Thyroid gland (tissue), 4 donors: Measurements from ENCODE around the gene ST14. TPM values are rescaled to one million over a fixed set of nuclear protein-coding genes. Genes with fewer than 3 reads are reported as not detected.

Source experiments
- DNase-seq, 2 donors: peaks; one replicate each; pipeline ENCODE4 v3.0.0-alpha.2; 2019
- H3K27ac ChIP-seq, 3 donors: fragments of 200-600 bp; sonication (generic); 1 replicate in 2 of 3; 2 replicates in 1 of 3; pipeline ENCODE4 v1.5.1; 2016 to 2019; ENCODE audit warnings: mild to moderate bottlenecking in 1 of 3, moderate library complexity in 1 of 3
- H3K27me3 ChIP-seq: fragments of 200-600 bp; sonication (generic); one replicate; pipeline ENCODE4 v1.5.1; 2019
- H3K36me3 ChIP-seq, 2 donors: fragments of 200-600 bp; sonication (generic); one replicate each; pipeline ENCODE4 v1.5.1; 2016 to 2019
- H3K4me1 ChIP-seq, 2 donors: fragments of 200-600 bp; sonication (generic); one replicate each; pipeline ENCODE4 v1.5.1; 2017 to 2019
- H3K4me3 ChIP-seq, 3 donors: fragments of 200-600 bp; sonication (generic); replicated peaks in 1 of 3; 1 replicate in 2 of 3; 2 replicates in 1 of 3; pipeline ENCODE4 v1.5.1; 2016; ENCODE audit warnings: mild to moderate bottlenecking in 1 of 3
- H3K9me3 ChIP-seq: fragments of 200-600 bp; sonication (generic); one replicate; pipeline ENCODE4 v1.5.1; 2017
- POLR2A ChIP-seq, 2 donors: fragments of 450-650 bp; IDR thresholded peaks; one replicate each; pipeline ENCODE4 v1.6.1; 2017; ENCODE audit warnings: antibody characterized with exemption in 2 of 2, mild to moderate bottlenecking in 2 of 2, moderate library complexity in 1 of 2
- WGBS, 2 donors: methylation state at CpG; one replicate each; pipeline ENCODE4 v1.1.5; 2017; 5-methylcytosine and 5-hydroxymethylcytosine counted together
- intact Hi-C: fragments of 100-400 bp; cut with DNase I; formaldehyde crosslinking; loops from one replicate; pipeline ENCODE4 v1.15.1; 2023
- total RNA-seq, 4 donors: library from RNA; depleted of rRNA; stranded (reverse); fragments of >200 nt; gene quantifications; one replicate each; pipeline ENCODE4 v1.2.3, GENCODE V29; 2016
- TF ChIP-seq, protein P1 (sequence below), 6 experiments: fragments of 200-600 bp in 3 of 6; fragments of 450-650 bp in 3 of 6; sonication (generic) in 3 of 6; IDR thresholded peaks; one replicate each; pipeline ENCODE4 v1.5.1; 2016 to 2019; ENCODE audit warnings: antibody characterized with exemption in 6 of 6, mild to moderate bottlenecking in 2 of 6, inconsistent platforms in 1 of 6, moderate library complexity in 1 of 6

ST14 gene
- total RNA-seq, 4 donors from 2014 or later: 53.3 to 102 (median 90.7) TPM

DNA sequence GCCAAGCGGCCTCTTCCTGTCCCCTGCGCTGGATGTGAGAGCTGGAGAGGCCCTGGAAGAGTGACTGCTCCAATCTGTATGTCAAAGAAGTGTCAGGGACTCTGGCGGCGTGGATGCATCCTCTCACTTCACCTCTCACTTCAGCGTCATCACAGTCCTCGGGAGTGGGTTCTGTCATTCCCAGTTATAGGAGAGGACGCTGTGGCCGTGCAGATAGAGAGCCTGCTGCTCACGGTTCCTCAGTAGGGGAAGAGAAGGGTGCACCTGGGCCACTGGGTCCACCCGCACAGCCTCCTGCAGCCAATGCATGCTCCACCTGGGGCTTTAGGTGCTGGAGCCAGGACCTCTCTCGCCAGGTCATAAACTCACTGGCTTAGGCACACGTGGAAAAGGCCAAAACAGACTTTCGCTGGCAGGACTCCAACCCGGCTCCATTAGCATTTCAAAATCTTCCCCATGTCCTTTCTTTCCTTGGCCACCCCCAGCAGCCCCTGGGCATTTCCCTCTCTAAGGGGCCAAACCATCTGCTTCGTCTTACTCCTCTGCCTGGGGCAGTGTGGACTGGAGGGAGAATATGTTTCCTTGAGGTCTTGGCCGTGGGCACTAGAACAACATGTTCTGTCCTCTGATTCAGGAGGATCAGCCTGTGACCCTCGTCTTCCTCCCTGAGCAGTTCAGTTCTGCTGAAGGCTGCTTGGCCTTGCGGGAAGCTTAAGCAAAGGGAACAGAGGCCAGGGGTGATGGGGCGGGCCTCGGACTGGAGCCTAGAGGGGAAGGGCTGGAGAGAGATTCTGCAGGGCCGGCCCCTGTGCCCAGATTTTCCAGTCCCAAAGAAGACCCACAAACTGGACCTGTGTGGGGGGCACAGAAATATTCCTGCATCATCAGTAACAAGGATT is 57.8 kb downstream of the ST14 start:
- intact Hi-C loops: loop anchor here (10.0 kb wide), 1 partner anchor 207 kb away; the partner anchor contains the start of gene ADAMTS8
- Histone ChIP-seq H3K4me3 (no peak overlapping the region), H3K27ac (no peak overlapping the region), H3K27me3 (no peaks in the 10 kb centered on the region), H3K36me3 (no peaks in the 10 kb centered on the region), H3K4me1 (peaks cover 0 to 4% of the 10 kb centered on the region in 2 donors), H3K9me3 (no peaks in the 10 kb centered on the region)
- 79 to 82% methylated on average over 17 to 21 of the region's 21 CpGs for WGBS, 2 donors
- DNase-seq: no peak
- no peak for TF ChIP-seq POLR2A (IDR thresholded peaks at IDR 0.05)
- TF ChIP-seq, protein P1, sequence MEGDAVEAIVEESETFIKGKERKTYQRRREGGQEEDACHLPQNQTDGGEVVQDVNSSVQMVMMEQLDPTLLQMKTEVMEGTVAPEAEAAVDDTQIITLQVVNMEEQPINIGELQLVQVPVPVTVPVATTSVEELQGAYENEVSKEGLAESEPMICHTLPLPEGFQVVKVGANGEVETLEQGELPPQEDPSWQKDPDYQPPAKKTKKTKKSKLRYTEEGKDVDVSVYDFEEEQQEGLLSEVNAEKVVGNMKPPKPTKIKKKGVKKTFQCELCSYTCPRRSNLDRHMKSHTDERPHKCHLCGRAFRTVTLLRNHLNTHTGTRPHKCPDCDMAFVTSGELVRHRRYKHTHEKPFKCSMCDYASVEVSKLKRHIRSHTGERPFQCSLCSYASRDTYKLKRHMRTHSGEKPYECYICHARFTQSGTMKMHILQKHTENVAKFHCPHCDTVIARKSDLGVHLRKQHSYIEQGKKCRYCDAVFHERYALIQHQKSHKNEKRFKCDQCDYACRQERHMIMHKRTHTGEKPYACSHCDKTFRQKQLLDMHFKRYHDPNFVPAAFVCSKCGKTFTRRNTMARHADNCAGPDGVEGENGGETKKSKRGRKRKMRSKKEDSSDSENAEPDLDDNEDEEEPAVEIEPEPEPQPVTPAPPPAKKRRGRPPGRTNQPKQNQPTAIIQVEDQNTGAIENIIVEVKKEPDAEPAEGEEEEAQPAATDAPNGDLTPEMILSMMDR (IDR thresholded peaks at IDR 0.05): no peak

DNA sequence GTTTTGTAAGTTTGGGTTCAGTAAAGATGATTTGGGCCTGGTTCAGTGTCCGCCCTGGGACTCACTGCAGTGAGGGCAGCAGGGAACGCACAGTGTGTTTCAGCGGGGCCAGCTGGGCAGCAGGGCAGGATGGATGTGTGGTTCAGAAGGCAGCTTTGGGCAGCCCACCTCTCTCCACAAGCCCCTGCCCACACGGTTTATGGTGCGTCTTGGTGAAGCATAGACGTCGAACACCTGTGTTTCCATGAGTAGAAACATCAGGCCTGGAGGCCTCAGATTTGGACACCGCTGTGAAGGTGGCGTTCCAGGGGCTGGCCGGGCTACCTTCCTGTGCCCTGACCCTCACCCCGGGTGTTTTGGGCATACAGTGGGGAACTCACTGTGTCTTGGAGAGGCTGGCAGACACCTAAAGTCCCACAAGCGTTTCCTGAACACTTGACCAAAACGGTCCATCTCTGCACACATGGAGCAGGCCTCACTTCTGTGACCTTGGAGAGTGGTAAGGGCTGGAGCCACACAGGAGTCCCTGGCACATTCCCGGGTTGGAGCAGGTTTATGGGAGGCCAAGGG is 59.0 kb downstream of the ST14 start:
- H3K27ac ChIP-seq: no peak overlapping the region
- peaks cover 0 to 2% of the 10 kb centered on the region in 2 donors for H3K4me1 ChIP-seq
- no peaks in the 10 kb centered on the region for H3K36me3 ChIP-seq
- TF ChIP-seq POLR2A (IDR thresholded peaks at IDR 0.05): no peak
- TF ChIP-seq, protein P1 (IDR thresholded peaks at IDR 0.05): no peak
- intact Hi-C loops: loop anchor here (10.0 kb wide), 1 partner anchor 206 kb away; the partner anchor contains the start of gene ADAMTS8
- 91 to 94% methylated on average over 10 to 13 of the region's 14 CpGs for WGBS, 2 donors
- H3K4me3 ChIP-seq: no peak overlapping the region
- DNase-seq: no peak
- H3K9me3 ChIP-seq: no peaks in the 10 kb centered on the region
- H3K27me3 ChIP-seq: no peaks in the 10 kb centered on the region

DNA sequence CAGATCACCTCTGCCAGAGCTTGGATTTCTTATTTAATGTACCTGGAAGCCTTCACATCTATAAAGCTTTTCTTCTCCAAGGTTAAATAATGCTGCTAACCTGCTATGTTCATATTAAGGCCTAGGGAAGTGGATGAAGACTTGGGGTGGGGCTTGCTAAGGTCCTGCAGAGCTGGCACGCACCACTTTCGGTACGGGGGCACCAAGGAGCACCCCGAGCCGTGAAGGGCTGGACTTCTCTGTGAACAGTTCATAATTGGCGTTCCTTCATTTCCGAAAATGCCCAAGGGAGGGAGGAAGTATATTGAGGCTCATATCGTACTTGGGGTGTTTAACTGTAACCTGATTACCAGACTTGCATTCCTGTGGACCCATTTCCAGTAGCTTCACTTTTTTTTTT is 59.6 kb downstream of the ST14 start:
- no peak for DNase-seq
- H3K36me3 ChIP-seq: no peaks in the 10 kb centered on the region
- TF ChIP-seq, protein P1 (IDR thresholded peaks at IDR 0.05): no peak
- TF ChIP-seq POLR2A (IDR thresholded peaks at IDR 0.05): no peak
- no peaks in the 10 kb centered on the region for H3K9me3 ChIP-seq
- no peaks in the 10 kb centered on the region for H3K27me3 ChIP-seq
- WGBS, 2 donors: 91 to 97% methylated on average over 8 of the region's 8 CpGs
- H3K4me1 ChIP-seq: peaks cover 0 to 6% of the 10 kb centered on the region in 2 donors
- intact Hi-C loops: loop anchor here (10.0 kb wide), 1 partner anchor 206 kb away; the partner anchor contains the start of gene ADAMTS8
- no peak overlapping the region for H3K4me3 ChIP-seq
- no peak overlapping the region for H3K27ac ChIP-seq

DNA sequence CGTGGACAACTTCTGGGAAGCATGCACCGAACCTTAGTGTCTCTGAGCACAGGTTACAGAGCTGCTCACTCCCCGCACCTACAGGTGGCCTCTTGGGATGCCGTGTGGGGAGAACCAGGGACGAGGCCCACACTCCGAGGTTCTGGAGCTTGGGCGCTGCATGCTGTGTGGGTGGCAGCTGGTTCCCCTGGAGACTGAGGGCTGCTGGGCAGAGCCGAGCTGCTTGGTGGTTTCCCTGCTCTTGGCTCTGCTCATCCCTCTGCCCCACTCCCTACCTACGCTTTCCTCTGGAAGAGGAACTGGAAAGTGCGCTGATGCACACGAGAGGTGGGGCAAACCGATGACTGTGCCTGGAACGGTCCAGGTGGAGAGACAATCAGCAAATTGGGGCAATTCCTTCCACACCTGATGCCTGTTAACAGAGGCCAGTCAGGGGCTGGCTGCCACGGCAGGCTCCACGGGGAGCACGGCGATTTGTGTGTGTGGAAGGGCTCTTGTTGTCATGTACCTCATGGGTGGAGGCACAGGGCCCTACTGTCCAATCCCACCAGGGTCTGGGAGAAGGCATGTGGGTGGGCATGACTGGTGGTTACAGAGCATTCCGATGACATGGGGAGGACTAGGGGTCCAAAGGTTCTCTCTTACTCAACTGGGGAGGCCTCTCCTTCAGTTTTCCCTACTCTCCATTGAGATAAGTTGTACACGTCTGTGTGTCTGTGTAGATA is 60.9 kb downstream of the ST14 start:
- WGBS, 2 donors: 89 to 91% methylated on average over 15 to 16 of the region's 19 CpGs
- peaks cover 0 to 6% of the 10 kb centered on the region in 2 donors for H3K4me1 ChIP-seq
- H3K9me3 ChIP-seq: no peaks in the 10 kb centered on the region
- no peak for DNase-seq
- intact Hi-C loops: no loop called here
- no peak overlapping the region for H3K4me3 ChIP-seq
- no peak overlapping the region for H3K27ac ChIP-seq
- TF ChIP-seq, protein P1 (IDR thresholded peaks at IDR 0.05): no peak
- TF ChIP-seq POLR2A (IDR thresholded peaks at IDR 0.05): no peak
- H3K27me3 ChIP-seq: no peaks in the 10 kb centered on the region
- H3K36me3 ChIP-seq: no peaks in the 10 kb centered on the region
